ENCODE measurements around the gene EFL1.

- TF ChIP-seq POLR2A (IDR thresholded peaks at IDR 0.05) (no peak), CTCF (IDR thresholded peaks at IDR 0.05) (no peak)
Observed at GRCh38 chr15:82239685-82240391, 22.7 kb downstream of the EFL1 start.
